K562 (cell line): ENCODE measurements around the gene USP8. TPM values are rescaled to one million over a fixed set of nuclear protein-coding genes. Genes with fewer than 3 reads are reported as not detected.
A peak's percentile ranks its signal among the peaks of the same experiment; 100 is the strongest.

Source experiments
- E2F8 ChIP-seq: fragments of 450-650 bp; IDR thresholded peaks from 2 replicates; pipeline ENCODE4 v1.7.1; 2018; ENCODE audit warnings: mild to moderate bottlenecking, low read depth; ENCODE audit not compliant: partially characterized antibody
- HLTF ChIP-seq: fragments of 450-650 bp; IDR thresholded peaks from 2 replicates; pipeline ENCODE4 v1.6.1; 2016
- KLF16 ChIP-seq: IDR thresholded peaks from 2 replicates; pipeline ENCODE4 v1.6.1; 2016; ENCODE audit warnings: antibody characterized with exemption
- MAX ChIP-seq: sonication (generic); formaldehyde crosslinking; IDR thresholded peaks from 2 replicates; pipeline ENCODE4 v1.9.0; 2022; ENCODE audit warnings: mild to moderate bottlenecking, missing genetic modification reagents
- MCM7 ChIP-seq, 2 experiments: fragments of 450-650 bp; IDR thresholded peaks; 2 replicates each; pipeline ENCODE4 v1.6.1; 2016 to 2018
- MYC ChIP-seq, 2 experiments: fragments of 250-450 bp in 1 of 2; sonication (Bioruptor Pico) in 1 of 2; IDR thresholded peaks; 2 replicates each; pipeline versions ENCODE4 v1.5.1 to v1.6.1; 2012 to 2021; ENCODE audit warnings: low read depth in 2 of 2, borderline replicate concordance in 1 of 2, improper control_type of control experiment in 1 of 2, low read length in 1 of 2, mild to moderate bottlenecking in 1 of 2, moderate library complexity in 1 of 2
- RBM17 ChIP-seq: fragments of 200-400 bp; formaldehyde crosslinking; IDR thresholded peaks from 2 replicates; pipeline ENCODE4 v1.6.1; 2017; ENCODE audit warnings: low read depth, mild to moderate bottlenecking, low read length, borderline replicate concordance
- REST ChIP-seq, 2 experiments: fragments of 450-650 bp; formaldehyde crosslinking in 1 of 2; IDR thresholded peaks; 2 replicates each; pipeline versions ENCODE4 v1.4.0 to v1.6.1; 2014 to 2020; ENCODE audit warnings: mild to moderate bottlenecking in 2 of 2, borderline replicate concordance in 1 of 2, low read depth in 1 of 2
- RFX5 ChIP-seq: IDR thresholded peaks from 2 replicates; pipeline ENCODE4 v1.6.1; 2011; ENCODE audit warnings: low read depth, mild to moderate bottlenecking, improper control_type of control experiment, low read length
- SRF ChIP-seq, 2 experiments: fragments of 250-450, 450-650 bp in 1 of 2; sonication (Bioruptor Pico) in 1 of 2; sonication (generic) in 1 of 2; formaldehyde crosslinking; IDR thresholded peaks; 2 replicates each; pipeline versions ENCODE4 v1.5.0 to v1.5.1; 2020 to 2022; ENCODE audit warnings: mild to moderate bottlenecking in 1 of 2, missing genetic modification reagents in 1 of 2
- SRSF7 ChIP-seq: fragments of 200-400 bp; formaldehyde crosslinking; optimal IDR thresholded peaks from 2 replicates; pipeline ENCODE3; 2017; ENCODE audit warnings: mild to moderate bottlenecking, low read depth, low read length
- ZBTB34 ChIP-seq: fragments of 250-450 bp; sonication (Bioruptor Pico); IDR thresholded peaks from 2 replicates; pipeline ENCODE4 v1.8.0; 2021; ENCODE audit warnings: mild to moderate bottlenecking, moderate library complexity
- polyA plus RNA-seq, 8 experiments: library from polyadenylated mRNA; depleted of rRNA in 4 of 8; stranded (reverse) in 5 of 8; unstranded in 3 of 8; fragments of >200 nt; fragmentation: Nextera tagmentation in 2 of 8; fragmentation: Illumina TruSeq in 1 of 8; extraction: Ambion mirVana in 2 of 8; extraction: Trizol in 1 of 8; gene quantifications; 2 replicates each; pipeline versions ENCODE4 v1.2.1 to v1.2.3, GENCODE V29; 2011 to 2014; ENCODE audit warnings: inconsistent platforms in 1 of 8, missing spikeins in 1 of 8
- total RNA-seq, 7 experiments: library from RNA; depleted of rRNA in 6 of 7; stranded (reverse); fragments of >200 nt in 6 of 7; fragmentation: Illumina TruSeq in 2 of 7; extraction: Trizol in 2 of 7; gene quantifications; 2 replicates each; pipeline versions ENCODE4 v1.2.1 to v1.2.3, GENCODE V29; 2011 to 2021; ENCODE audit warnings: low replicate concordance in 1 of 7

The USP8 gene
- total and polyA plus RNA-seq, 9 of the 15 experiments (the other 6 are each of a cell fraction or from before 2014, with no cell fraction given) = 35.1 to 58.4 (median 46.1) TPM

GRCh38 chr15:50424066-50424890 lies at the start of gene USP8 (continued):
- TF ChIP-seq MYC (IDR thresholded peaks at IDR 0.05; ENCODE audit: low read depth, low read length) (peak; percentile 69; the same call in 1 of the 2 replicates), MYC (CRISPR knock-in tag; IDR thresholded peaks at IDR 0.05; ENCODE audit: borderline replicate concordance, low read depth) (no peak), MAX (CRISPR knock-in tag) (no peak), SRSF7 (no peak), REST (IDR thresholded peaks at IDR 0.05; ENCODE audit: borderline replicate concordance) (no peak), REST (CRISPR knock-in tag; IDR thresholded peaks at IDR 0.05; ENCODE audit: low read depth) (no peak), KLF16 (no peak), MCM7 (IDR thresholded peaks at IDR 0.05) (no peak), ZBTB34 (CRISPR knock-in tag) (no peak), SRF (CRISPR knock-in tag; IDR thresholded peaks at IDR 0.05) (peak in 1 of 2 experiments; percentile 46; a peak in 2 of 4 replicates), RBM17 (no peak), E2F8 (peak; percentile 33), RFX5 (no peak), HLTF (no peak)
